ENCODE results near the gene P3H2.

P3H2 gene

DNA sequence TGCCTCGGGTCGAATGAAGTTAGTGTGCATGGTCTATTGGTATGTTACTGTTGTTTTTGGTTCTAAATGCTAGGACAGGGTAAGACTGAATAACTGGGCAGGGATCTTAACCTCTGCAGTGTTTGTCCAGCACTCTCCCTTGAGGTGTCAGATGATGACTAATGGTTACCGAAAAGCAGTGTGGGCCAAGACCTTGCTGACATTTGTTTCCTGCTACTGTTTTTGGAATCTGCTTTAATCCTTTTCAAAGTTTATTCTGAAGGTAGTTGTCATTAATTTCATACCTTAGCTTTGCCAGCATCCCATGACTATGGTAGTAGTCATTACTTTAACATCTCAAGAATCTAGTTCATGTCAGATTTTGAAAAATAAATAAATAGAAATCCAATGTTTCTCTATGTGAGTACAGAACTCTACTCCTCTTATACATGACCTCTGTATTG, 117.0 kb downstream of the P3H2 start:
- TF ChIP-seq ZNF70 (CRISPR knock-in tag; IDR thresholded peaks at IDR 0.05) (no peak), ZNF565 (CRISPR knock-in tag; conservative IDR thresholded peaks at IDR 0.05; ENCODE audit: low read depth) (no peak), ARNTL (CRISPR knock-in tag; IDR thresholded peaks at IDR 0.05; ENCODE audit: borderline replicate concordance, low read depth) (no peak), ESRRG (CRISPR knock-in tag; IDR thresholded peaks at IDR 0.05) (no peak), RARB (CRISPR knock-in tag; IDR thresholded peaks at IDR 0.05) (no peak)
- peak; percentile 82 for ATAC-seq

DNA sequence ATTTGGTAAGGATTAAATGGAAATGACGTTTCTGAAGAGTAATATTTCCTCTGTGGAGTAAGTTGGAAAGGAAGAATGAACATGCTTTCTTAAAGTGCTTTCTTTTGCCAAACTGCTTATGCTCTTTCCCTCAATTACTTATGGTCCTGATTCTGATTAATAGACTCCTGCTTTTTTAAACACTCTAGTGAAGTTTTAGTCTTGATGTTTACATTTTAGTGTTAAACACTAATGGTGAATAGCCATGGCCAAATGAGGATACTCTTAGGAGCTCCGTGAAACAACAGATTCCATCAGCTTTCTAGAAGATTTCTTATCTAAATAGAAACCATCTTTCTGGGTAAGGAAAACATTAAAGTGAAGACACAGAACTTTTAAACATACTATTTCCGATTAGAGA, 117.6 kb downstream of the P3H2 start:
- no peak for ATAC-seq
- TF ChIP-seq, protein P1, sequence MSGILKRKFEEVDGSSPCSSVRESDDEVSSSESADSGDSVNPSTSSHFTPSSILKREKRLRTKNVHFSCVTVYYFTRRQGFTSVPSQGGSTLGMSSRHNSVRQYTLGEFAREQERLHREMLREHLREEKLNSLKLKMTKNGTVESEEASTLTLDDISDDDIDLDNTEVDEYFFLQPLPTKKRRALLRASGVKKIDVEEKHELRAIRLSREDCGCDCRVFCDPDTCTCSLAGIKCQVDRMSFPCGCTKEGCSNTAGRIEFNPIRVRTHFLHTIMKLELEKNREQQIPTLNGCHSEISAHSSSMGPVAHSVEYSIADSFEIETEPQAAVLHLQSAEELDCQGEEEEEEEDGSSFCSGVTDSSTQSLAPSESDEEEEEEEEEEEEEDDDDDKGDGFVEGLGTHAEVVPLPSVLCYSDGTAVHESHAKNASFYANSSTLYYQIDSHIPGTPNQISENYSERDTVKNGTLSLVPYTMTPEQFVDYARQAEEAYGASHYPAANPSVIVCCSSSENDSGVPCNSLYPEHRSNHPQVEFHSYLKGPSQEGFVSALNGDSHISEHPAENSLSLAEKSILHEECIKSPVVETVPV (CRISPR knock-in tag; IDR thresholded peaks at IDR 0.05): no peak
- no peak for TF ChIP-seq ISL1 (CRISPR knock-in tag; IDR thresholded peaks at IDR 0.05)
- TF ChIP-seq GLIS3 (CRISPR knock-in tag; IDR thresholded peaks at IDR 0.05): no peak
- TF ChIP-seq PPARA (CRISPR knock-in tag; IDR thresholded peaks at IDR 0.05; ENCODE audit: borderline replicate concordance): no peak
- TF ChIP-seq TCF4 (CRISPR knock-in tag; IDR thresholded peaks at IDR 0.05; ENCODE audit: borderline replicate concordance): no peak
- TF ChIP-seq ZNF70 (CRISPR knock-in tag; IDR thresholded peaks at IDR 0.05): no peak
- TF ChIP-seq TOX (CRISPR knock-in tag; IDR thresholded peaks at IDR 0.05; ENCODE audit: borderline replicate concordance): no peak
- TF ChIP-seq RARB (CRISPR knock-in tag; IDR thresholded peaks at IDR 0.05): no peak
- TF ChIP-seq ZC3H10 (CRISPR knock-in tag; IDR thresholded peaks at IDR 0.05): no peak
- TF ChIP-seq ZFP30 (CRISPR knock-in tag; IDR thresholded peaks at IDR 0.05): no peak
- no peak for TF ChIP-seq POU6F1 (CRISPR knock-in tag; IDR thresholded peaks at IDR 0.05; ENCODE audit: borderline replicate concordance, low read depth)
- no peak for TF ChIP-seq OSR1 (CRISPR knock-in tag; IDR thresholded peaks at IDR 0.05)
- no peak for TF ChIP-seq CSDC2 (CRISPR knock-in tag; IDR thresholded peaks at IDR 0.05)
- no peak for TF ChIP-seq ESRRG (CRISPR knock-in tag; IDR thresholded peaks at IDR 0.05)
- TF ChIP-seq, protein P2, sequence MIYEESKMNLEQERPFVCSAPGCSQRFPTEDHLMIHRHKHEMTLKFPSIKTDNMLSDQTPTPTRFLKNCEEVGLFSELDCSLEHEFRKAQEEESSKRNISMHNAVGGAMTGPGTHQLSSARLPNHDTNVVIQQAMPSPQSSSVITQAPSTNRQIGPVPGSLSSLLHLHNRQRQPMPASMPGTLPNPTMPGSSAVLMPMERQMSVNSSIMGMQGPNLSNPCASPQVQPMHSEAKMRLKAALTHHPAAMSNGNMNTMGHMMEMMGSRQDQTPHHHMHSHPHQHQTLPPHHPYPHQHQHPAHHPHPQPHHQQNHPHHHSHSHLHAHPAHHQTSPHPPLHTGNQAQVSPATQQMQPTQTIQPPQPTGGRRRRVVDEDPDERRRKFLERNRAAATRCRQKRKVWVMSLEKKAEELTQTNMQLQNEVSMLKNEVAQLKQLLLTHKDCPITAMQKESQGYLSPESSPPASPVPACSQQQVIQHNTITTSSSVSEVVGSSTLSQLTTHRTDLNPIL (CRISPR knock-in tag; IDR thresholded peaks at IDR 0.05; ENCODE audit: low read depth): no peak
- no peak for TF ChIP-seq TSHZ2 (CRISPR knock-in tag; IDR thresholded peaks at IDR 0.05)

DNA sequence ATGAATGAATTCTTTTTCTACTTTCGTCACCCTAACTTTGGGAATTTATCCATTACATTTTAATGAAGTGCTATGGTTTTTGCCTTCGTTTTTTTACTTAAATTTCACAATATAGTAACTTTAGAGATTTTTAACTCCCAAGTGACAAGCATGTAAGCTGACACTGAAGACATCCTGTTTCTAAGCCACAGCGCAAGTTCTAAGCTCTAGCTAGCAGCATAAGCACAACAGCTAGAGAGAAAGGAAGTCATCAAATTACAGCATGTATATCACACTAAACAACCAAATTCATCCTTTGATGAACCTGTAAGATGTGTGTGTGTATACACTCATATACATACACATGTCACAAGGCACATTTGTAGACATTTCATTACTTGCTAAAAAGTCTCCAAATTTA, 119.3 kb downstream of the P3H2 start:
- no peak for TF ChIP-seq BACH2 (CRISPR knock-in tag; IDR thresholded peaks at IDR 0.05; ENCODE audit: borderline replicate concordance)
- TF ChIP-seq POU6F1 (CRISPR knock-in tag; IDR thresholded peaks at IDR 0.05; ENCODE audit: borderline replicate concordance, low read depth): no peak
- TF ChIP-seq ISL1 (CRISPR knock-in tag; IDR thresholded peaks at IDR 0.05): no peak
- no peak for TF ChIP-seq ESRRG (CRISPR knock-in tag; IDR thresholded peaks at IDR 0.05)
- TF ChIP-seq ARNTL (CRISPR knock-in tag; IDR thresholded peaks at IDR 0.05; ENCODE audit: borderline replicate concordance, low read depth): no peak
- TF ChIP-seq, protein P1 (CRISPR knock-in tag; IDR thresholded peaks at IDR 0.05): no peak
- TF ChIP-seq ZFP3 (CRISPR knock-in tag; IDR thresholded peaks at IDR 0.05): no peak
- TF ChIP-seq RARB (CRISPR knock-in tag; IDR thresholded peaks at IDR 0.05): no peak
- no peak for TF ChIP-seq OSR1 (CRISPR knock-in tag; IDR thresholded peaks at IDR 0.05)
- no peak for TF ChIP-seq TCF4 (CRISPR knock-in tag; IDR thresholded peaks at IDR 0.05; ENCODE audit: borderline replicate concordance)
- no peak for TF ChIP-seq ZFP30 (CRISPR knock-in tag; IDR thresholded peaks at IDR 0.05)
- TF ChIP-seq SNAI2 (CRISPR knock-in tag; IDR thresholded peaks at IDR 0.05): no peak
- TF ChIP-seq, protein P3, sequence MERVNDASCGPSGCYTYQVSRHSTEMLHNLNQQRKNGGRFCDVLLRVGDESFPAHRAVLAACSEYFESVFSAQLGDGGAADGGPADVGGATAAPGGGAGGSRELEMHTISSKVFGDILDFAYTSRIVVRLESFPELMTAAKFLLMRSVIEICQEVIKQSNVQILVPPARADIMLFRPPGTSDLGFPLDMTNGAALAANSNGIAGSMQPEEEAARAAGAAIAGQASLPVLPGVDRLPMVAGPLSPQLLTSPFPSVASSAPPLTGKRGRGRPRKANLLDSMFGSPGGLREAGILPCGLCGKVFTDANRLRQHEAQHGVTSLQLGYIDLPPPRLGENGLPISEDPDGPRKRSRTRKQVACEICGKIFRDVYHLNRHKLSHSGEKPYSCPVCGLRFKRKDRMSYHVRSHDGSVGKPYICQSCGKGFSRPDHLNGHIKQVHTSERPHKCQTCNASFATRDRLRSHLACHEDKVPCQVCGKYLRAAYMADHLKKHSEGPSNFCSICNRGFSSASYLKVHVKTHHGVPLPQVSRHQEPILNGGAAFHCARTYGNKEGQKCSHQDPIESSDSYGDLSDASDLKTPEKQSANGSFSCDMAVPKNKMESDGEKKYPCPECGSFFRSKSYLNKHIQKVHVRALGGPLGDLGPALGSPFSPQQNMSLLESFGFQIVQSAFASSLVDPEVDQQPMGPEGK (CRISPR knock-in tag; IDR thresholded peaks at IDR 0.05; ENCODE audit: borderline replicate concordance): no peak
- no peak for TF ChIP-seq GLIS3 (CRISPR knock-in tag; IDR thresholded peaks at IDR 0.05)
- no peak for TF ChIP-seq CSDC2 (CRISPR knock-in tag; IDR thresholded peaks at IDR 0.05)
- TF ChIP-seq, protein P2 (CRISPR knock-in tag; IDR thresholded peaks at IDR 0.05; ENCODE audit: low read depth): no peak

More for the DNA sequence above, 119.3 kb downstream of the P3H2 start:
- no peak for ATAC-seq
